DMS114 treated with DMSO at 0.1 percent for 48 hours (cell line): ENCODE data around the gene DDOST.
"Not testable (repeated sequence)": the region's sequence is repeated elsewhere in the genome, so short reads cannot be mapped to it uniquely, and the experiment has no call there.

Experiments used
- DNase-seq: peaks from one replicate; lab custom pipeline; 2025; ENCODE audit not compliant: unreplicated experiment; lab: John Stamatoyannopoulos, UW

DDOST gene

DNA sequence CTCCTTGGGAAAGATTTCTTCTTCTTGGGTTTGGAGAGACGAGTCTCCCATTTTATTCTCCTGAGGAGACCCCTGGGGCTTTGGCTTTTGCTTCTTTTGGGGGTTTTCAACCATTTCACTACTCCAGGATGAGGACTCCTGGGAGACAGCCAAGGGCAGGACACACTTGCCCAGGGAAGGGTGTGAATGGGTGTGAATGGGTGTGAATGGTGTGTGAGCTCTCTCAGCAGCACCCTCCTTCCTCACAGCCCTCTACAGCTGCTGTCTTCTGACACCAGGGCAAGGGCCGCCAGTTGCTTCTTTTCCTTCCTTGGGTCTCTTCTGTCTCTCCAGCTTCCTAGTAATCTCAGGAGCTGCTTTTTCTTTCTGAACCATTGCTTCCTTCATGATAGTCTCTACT lies 32.5 kb upstream of the DDOST start:
- DNase-seq: no peak

DNA sequence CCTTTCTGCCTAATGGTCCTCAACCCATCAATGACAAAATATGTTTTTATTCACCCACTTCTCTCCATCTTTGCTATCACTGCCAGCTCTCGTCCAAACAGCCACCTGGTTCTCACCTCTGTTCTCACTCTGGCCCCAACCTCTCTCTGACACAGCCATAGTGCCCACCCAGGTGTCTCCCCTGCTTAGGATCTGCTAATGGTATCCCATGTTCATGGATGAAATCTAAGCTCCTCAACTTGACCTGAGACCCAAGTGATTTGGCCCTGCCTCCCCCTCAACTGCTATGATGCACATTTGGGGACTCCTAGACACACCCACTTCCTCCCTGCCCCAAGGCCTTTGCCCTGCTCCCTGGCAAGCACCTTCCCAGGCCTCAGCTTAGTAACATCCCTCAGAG lies 30.7 kb upstream of the DDOST start:
- DNase-seq: no peak

- DNase-seq: no peak
Measured at GRCh38 chr1:20689645-20690056, 28.5 kb upstream of the DDOST start.

GRCh38 chr1:20686883-20687725 lies 25.9 kb upstream of the DDOST start:
- DNase-seq: no peak

- no peak for DNase-seq
Measured at GRCh38 chr1:20685741-20686140, 24.6 kb upstream of the DDOST start.

DNA sequence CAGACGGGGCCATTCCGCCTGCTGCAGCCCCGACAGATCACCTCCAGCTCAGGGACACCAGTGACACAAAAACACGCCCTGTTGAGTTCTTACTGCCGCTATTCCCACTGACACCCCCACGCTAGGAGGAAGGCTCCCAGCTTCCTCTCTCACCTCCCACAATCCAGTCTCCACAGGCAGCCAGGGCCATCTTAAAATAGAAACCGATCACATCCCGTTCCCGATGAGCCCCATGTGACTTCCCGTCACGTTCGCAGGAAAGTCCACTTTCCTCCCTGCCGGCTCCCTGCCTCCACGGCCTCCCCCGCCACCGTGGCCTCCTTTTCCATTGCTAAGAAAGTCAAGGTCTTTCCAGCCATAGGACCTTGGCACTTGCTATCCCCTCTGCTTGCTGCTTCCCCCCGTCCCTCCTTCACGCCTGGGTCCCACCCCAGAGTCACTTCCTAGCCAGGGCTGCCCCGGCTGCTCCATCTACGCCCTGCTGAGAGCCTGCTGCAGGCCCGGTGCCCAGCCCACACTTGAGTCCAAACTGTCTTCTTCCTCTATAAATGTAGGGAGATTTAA lies 24.0 kb upstream of the DDOST start:
- DNase-seq: no peak

- no peak for DNase-seq
Measured at GRCh38 chr1:20684651-20685050, 23.5 kb upstream of the DDOST start.

DNA sequence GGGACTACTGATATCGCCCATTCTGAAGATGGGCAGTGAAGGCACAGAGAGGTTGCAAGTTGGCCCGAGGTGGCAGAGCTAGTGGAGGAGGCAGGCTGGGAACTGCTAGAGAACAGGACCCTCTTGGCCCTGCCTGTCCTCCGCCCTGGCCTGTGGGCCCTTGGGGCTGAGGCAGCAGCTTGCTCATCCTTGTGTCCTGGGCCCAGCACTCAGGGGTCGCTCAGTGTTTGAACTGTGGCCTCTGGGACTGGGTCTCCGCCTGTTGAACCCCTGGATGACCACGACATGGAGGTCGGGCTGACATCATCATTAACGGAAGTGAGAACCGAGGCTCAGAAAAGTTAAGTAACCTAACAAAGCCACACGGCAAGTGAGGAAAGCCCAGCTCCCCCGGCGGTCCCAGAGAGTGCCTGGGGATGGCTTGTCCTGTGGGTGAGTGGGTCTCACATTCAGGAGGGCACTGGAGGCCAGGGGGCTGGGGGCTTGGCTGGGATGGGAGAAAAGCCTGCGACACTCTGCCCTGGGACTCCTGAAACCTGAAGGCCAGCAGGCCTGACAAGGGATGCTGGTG lies 23.0 kb upstream of the DDOST start:
- DNase-seq: no peak

DNA sequence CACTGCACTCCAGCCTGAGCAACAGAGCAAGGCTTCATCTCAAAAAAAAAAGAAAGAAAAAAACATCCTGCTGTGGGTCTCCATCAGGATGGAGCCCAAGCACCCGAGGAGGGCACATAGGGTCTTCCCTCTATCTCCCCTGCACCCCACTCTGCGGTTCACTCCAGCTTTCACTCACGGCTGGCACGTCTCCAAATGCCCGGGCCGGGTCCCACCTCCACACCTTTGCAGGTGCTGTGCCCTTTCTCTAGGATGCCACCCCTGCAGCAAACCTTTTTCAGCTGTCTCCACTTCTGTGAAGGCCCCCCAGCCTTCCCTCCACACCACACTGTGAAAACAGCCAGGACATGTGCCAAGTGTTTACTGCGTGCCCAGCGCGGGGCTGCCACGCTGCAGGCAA lies 22.4 kb upstream of the DDOST start:
- no peak for DNase-seq

- no peak for DNase-seq
Measured at GRCh38 chr1:20682571-20683236, 21.5 kb upstream of the DDOST start.

DNA sequence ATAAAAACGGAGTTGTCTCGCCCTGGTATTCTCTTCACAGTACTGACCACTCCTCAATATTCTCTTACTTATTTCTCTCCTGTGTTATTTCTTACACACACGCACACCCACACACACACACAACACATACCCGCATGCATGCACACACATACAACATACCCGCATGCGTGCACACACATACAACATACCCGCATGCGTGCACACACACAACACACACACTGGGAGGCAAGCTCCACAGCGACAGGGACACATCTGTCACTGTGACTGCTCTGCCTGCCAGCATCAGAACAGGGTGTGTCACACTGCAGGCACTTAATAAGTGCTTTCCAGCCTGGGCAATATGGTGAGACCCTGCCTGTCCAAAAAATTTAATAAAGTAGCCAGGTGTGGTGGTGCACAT lies 20.8 kb upstream of the DDOST start:
- no peak for DNase-seq

DNA sequence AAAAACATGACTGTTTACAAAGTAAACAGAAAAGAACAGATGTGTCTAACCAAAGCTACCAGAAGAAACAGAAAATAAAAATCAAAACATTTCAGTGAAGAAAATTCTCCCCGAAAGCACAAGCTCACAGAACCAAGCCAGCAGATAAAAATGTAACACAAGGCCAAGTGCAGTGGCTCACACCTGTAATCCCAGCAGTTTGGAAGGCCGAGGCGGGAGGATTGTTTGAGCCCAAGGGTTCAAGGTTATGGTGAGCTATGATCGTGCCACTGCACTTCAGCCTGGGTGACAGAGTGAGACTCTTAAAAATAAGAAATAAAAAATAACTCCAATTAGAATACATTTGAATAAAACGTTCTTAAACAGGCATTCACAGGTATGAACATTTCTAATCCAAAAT lies 19.1 kb upstream of the DDOST start:
- DNase-seq: no peak

- DNase-seq: no peak
Measured at GRCh38 chr1:20678599-20678998, 17.4 kb upstream of the DDOST start.

GRCh38 chr1:20673626-20674025 lies 12.5 kb upstream of the DDOST start:
- DNase-seq: not testable (repeated sequence)

GRCh38 chr1:20672265-20672632 lies 11.1 kb upstream of the DDOST start:
- DNase-seq: no peak

DNA sequence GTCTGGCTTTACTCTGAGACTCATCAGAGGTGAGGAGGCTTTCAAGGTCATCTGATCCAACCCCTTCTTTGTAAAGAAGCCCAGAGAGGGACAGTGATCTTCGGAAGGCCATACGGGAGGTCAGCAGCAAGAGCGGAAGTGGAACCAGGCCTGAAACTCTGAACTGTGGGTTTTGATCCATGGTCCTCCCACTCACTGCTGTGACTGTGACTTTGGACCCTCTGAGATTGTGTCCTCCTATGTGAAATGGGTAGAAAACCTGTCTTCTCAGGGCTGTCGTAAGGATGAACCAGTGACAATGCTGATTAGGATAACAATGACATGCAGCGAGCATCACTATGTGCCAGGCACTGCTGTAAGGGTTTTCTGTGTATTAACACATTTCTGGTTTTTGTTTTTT lies 9.8 kb upstream of the DDOST start:
- DNase-seq: no peak

DNA sequence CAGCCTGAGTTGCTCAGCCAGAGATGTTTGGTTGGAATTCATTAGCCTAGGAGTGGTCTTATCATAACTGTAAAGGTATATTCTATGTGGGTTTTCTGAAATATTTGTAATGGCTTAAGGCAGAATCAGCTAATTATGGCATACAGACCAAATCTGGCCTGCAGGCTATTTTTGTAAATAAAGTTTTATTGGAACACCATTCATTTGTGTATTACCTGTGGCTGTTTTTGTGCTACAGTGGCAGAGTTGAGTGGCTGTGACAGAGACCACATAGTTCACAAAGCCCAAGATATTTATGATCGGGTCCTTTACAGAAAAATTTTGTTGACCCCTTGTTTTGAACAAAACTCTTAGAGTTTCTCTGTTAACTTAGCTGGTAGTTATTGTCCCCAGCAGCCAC lies 7.4 kb upstream of the DDOST start:
- DNase-seq: no peak

- DNase-seq: no peak
Measured at GRCh38 chr1:20666804-20667203, 5.6 kb upstream of the DDOST start.

DNA sequence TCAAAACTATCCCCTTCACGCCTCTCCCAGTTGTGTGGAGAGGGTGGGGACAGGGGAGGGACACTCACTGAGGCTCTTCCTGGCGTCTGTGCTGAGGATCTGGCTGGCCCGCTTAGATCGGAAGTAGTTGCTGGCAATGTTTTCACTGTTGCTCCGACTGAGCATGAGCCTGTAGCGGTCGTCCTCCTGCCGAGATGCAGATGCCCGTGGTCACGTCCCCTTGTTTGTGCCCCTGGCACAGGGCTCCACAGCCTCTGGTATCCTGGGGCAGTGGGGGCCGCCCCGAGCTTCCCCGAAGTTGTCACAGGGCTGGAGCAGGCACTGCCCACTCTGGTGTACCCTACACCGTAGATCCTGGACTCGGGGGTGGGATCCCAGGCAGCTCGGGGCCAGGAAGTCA lies 5.0 kb upstream of the DDOST start:
- DNase-seq: no peak

GRCh38 chr1:20665726-20666125 lies 4.6 kb upstream of the DDOST start:
- DNase-seq: no peak

- DNase-seq: no peak
Measured at GRCh38 chr1:20663969-20664715, 3.0 kb upstream of the DDOST start.
